ENCODE measurements around the gene MAML1.

GRCh38 chr5:179762781-179763176 lies 30.2 kb downstream of the MAML1 start:
- no peak for TF ChIP-seq POLR2A (IDR thresholded peaks at IDR 0.05; ENCODE audit: low read length)
- TF ChIP-seq GATA1 (IDR thresholded peaks at IDR 0.05; ENCODE audit: low read depth, low read length), result no peak

All from erythroblast (primary cell).